ENCODE data around the gene CHSY3.
A peak's percentile ranks its signal among the peaks of the same experiment; 100 is the strongest.

DNA sequence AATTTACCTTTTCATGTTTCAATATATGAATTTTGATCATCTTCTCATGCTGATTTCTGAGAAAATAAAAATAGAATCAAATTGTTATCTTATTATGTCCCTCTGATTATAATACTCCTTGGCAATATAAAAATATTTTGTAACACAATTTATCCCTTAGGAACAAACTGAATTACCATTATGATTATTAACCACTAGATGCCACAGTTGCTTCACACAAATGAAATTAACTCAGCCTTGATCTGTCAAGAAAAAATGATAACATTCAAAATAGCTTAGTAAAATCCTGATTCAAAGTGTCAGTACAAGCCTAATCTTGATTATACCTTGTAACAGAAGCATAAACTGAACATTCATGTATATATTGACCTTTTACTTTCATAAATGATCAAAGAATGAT is 4.8 kb upstream of the CHSY3 start:
- TF ChIP-seq POLR2A (IDR thresholded peaks at IDR 0.05) = no peak
- TF ChIP-seq, protein P1, sequence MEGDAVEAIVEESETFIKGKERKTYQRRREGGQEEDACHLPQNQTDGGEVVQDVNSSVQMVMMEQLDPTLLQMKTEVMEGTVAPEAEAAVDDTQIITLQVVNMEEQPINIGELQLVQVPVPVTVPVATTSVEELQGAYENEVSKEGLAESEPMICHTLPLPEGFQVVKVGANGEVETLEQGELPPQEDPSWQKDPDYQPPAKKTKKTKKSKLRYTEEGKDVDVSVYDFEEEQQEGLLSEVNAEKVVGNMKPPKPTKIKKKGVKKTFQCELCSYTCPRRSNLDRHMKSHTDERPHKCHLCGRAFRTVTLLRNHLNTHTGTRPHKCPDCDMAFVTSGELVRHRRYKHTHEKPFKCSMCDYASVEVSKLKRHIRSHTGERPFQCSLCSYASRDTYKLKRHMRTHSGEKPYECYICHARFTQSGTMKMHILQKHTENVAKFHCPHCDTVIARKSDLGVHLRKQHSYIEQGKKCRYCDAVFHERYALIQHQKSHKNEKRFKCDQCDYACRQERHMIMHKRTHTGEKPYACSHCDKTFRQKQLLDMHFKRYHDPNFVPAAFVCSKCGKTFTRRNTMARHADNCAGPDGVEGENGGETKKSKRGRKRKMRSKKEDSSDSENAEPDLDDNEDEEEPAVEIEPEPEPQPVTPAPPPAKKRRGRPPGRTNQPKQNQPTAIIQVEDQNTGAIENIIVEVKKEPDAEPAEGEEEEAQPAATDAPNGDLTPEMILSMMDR (IDR thresholded peaks at IDR 0.05) = peak in 2 of 3 experiments; percentile 5 to 51
